CD4-positive, alpha-beta T cell treated with Interleukin-2 at 100 ng/mL for 4 hours (primary cell): ENCODE results near the gene MYO1B.

ENCODE experiments used
- DNase-seq: peaks from one replicate; pipeline ENCODE4 v3.0.0-alpha.2; 2020; ENCODE audit warnings: low spot score

Gene MYO1B

GRCh38 chr2:191245046-191245868 lies at the start of gene MYO1B:
TSS of gene MYO1B (plus strand) at chr2:191245404. CDS start at chr2:191276896, 31,492 bp downstream.
- peak; percentile 34 for DNase-seq

- no peak for DNase-seq
Observed at GRCh38 chr2:191197096-191197495, 48.1 kb upstream of the MYO1B start.

- no peak for DNase-seq
Observed at GRCh38 chr2:191198271-191198670, 46.9 kb upstream of the MYO1B start.

- no peak for DNase-seq
Observed at GRCh38 chr2:191199929-191200512, 45.2 kb upstream of the MYO1B start.

GRCh38 chr2:191200910-191201309 lies 44.3 kb upstream of the MYO1B start:
- DNase-seq = no peak

- DNase-seq = no peak
Observed at GRCh38 chr2:191202209-191202721, 42.9 kb upstream of the MYO1B start.

- peak; percentile 32 for DNase-seq
Observed at GRCh38 chr2:191202881-191203397, 42.3 kb upstream of the MYO1B start.

GRCh38 chr2:191204433-191204832 lies 40.8 kb upstream of the MYO1B start:
- peak; percentile 36 for DNase-seq

- DNase-seq = peak; percentile 61
Observed at GRCh38 chr2:191206613-191207471, 38.4 kb upstream of the MYO1B start.

- no peak for DNase-seq
Observed at GRCh38 chr2:191209340-191209739, 35.9 kb upstream of the MYO1B start.

GRCh38 chr2:191212119-191212518 lies 33.1 kb upstream of the MYO1B start:
- no peak for DNase-seq

- DNase-seq = no peak
Observed at GRCh38 chr2:191213333-191213732, 31.9 kb upstream of the MYO1B start.

- no peak for DNase-seq
Observed at GRCh38 chr2:191215230-191215629, 30.0 kb upstream of the MYO1B start.

- no peak for DNase-seq
Observed at GRCh38 chr2:191215666-191216065, 29.5 kb upstream of the MYO1B start.

GRCh38 chr2:191217580-191217979 lies 27.6 kb upstream of the MYO1B start:
- DNase-seq = no peak

- DNase-seq = peak; percentile 39
Observed at GRCh38 chr2:191218292-191218898, 26.8 kb upstream of the MYO1B start.

GRCh38 chr2:191220671-191221070 lies 24.5 kb upstream of the MYO1B start:
- no peak for DNase-seq

- DNase-seq = no peak
Observed at GRCh38 chr2:191221666-191222065, 23.5 kb upstream of the MYO1B start.

GRCh38 chr2:191222507-191222906 lies 22.7 kb upstream of the MYO1B start:
- DNase-seq = no peak

GRCh38 chr2:191222952-191223351 lies 22.3 kb upstream of the MYO1B start:
- DNase-seq = no peak

GRCh38 chr2:191225126-191225525 lies 20.1 kb upstream of the MYO1B start:
- no peak for DNase-seq

- DNase-seq = no peak
Observed at GRCh38 chr2:191225690-191226089, 19.5 kb upstream of the MYO1B start.
